Mesendoderm (in vitro differentiated cells): ENCODE data around the gene CORO2B.

Experiments used
- DNase-seq: peaks from one replicate; pipeline ENCODE4 v3.0.0; 2013
- H2AK5ac ChIP-seq: 2 replicates; pipeline ENCODE4 v1.6.1; 2013; ENCODE audit warnings: low read length, inconsistent platforms
- H2BK120ac ChIP-seq: 2 replicates; pipeline ENCODE4 v1.6.1; 2013; ENCODE audit warnings: low read depth, mild to moderate bottlenecking, low read length, moderate library complexity, mixed read lengths
- H2BK15ac ChIP-seq: replicated peaks from 2 replicates; pipeline ENCODE4 v1.6.1; 2013; ENCODE audit warnings: low read depth, mild to moderate bottlenecking, moderate library complexity
- H2BK5ac ChIP-seq: 2 replicates; pipeline ENCODE4 v1.6.1; 2013; ENCODE audit warnings: low read length, inconsistent platforms
- H3K18ac ChIP-seq: 2 replicates; pipeline ENCODE4 v1.6.1; 2013; ENCODE audit warnings: mild to moderate bottlenecking, low read length, mixed read lengths
- H3K23ac ChIP-seq: one replicate; pipeline ENCODE4 v1.6.1; 2013; ENCODE audit warnings: low read length
- H3K27ac ChIP-seq: 2 replicates; pipeline ENCODE4 v1.5.1; 2013; ENCODE audit warnings: low read depth, mild to moderate bottlenecking, inconsistent platforms, low read length, moderate library complexity
- H3K27me3 ChIP-seq: 2 replicates; pipeline ENCODE4 v1.6.1; 2013; ENCODE audit warnings: low read length, control low read depth, mild to moderate bottlenecking, inconsistent platforms; ENCODE audit not compliant: insufficient read depth, poor library complexity
- H3K36me3 ChIP-seq: 2 replicates; pipeline ENCODE4 v1.6.1; 2013; ENCODE audit warnings: low read length, inconsistent platforms; ENCODE audit not compliant: control insufficient read depth, insufficient read depth
- H3K4ac ChIP-seq: one replicate; pipeline ENCODE4 v1.6.1; 2013; ENCODE audit warnings: low read depth, mild to moderate bottlenecking, low read length, moderate library complexity
- H3K4me1 ChIP-seq: 2 replicates; pipeline ENCODE4 v1.6.1; 2013; ENCODE audit warnings: low read depth, low read length, inconsistent platforms; ENCODE audit not compliant: control insufficient read depth
- H3K4me2 ChIP-seq: 2 replicates; pipeline ENCODE4 v1.6.1; 2013; ENCODE audit warnings: low read length
- H3K4me3 ChIP-seq: 2 replicates; pipeline ENCODE4 v1.5.1; 2013; ENCODE audit warnings: mild to moderate bottlenecking, low read length
- H3K56ac ChIP-seq: one replicate; pipeline ENCODE4 v1.6.1; 2013; ENCODE audit warnings: low read length
- H3K79me1 ChIP-seq: 2 replicates; pipeline ENCODE4 v1.6.1; 2013; ENCODE audit warnings: low read length, inconsistent platforms
- H3K79me2 ChIP-seq: 2 replicates; pipeline ENCODE4 v1.6.1; 2013; ENCODE audit warnings: mild to moderate bottlenecking, low read length; ENCODE audit not compliant: control insufficient read depth, insufficient read depth
- H3K9ac ChIP-seq: 2 replicates; pipeline ENCODE4 v1.6.1; 2013; ENCODE audit warnings: low read length, inconsistent platforms
- H4K5ac ChIP-seq: one replicate; pipeline ENCODE4 v1.6.1; 2013; ENCODE audit warnings: low read length
- H4K8ac ChIP-seq: one replicate; pipeline ENCODE4 v1.6.1; 2013; ENCODE audit warnings: low read depth, mild to moderate bottlenecking, control low read depth, low read length, moderate library complexity
- WGBS: extraction: QIAGEN DNeasy Blood & Tissue Kit; methylation state at CpG from one replicate; pipeline ENCODE4 v1.1.7; 2013; ENCODE audit warnings: low lambda C conversion rate, missing lambda C conversion rate; ENCODE audit not compliant: insufficient coverage; ENCODE audit errors: extremely low coverage; 5-methylcytosine and 5-hydroxymethylcytosine counted together

Gene CORO2B

DNA sequence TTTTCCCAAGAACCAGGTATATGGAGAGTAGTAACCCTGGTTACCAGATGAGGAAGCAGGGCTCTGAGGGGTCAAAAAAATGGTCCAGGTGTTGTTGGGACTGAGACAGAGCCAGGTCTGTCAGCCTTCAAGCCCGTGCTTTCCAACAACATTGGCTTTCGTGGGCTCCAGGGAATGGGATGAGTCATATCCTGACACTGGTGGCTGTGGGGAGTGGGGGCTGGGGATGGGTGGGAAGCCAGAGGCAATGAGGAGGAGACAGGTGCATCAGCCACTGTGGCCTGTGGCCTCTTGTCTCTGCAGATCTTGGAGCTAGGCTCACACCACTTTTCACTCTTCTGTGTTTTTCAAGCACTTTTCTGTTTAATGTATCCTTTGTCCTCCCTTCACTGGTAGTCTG, 38.2 kb downstream of the CORO2B start:
- WGBS, result no CpG with 5 or more reads among the region's 2 CpGs
- peaks cover 5% of the 10 kb centered on the region for H3K4me1 ChIP-seq

DNA sequence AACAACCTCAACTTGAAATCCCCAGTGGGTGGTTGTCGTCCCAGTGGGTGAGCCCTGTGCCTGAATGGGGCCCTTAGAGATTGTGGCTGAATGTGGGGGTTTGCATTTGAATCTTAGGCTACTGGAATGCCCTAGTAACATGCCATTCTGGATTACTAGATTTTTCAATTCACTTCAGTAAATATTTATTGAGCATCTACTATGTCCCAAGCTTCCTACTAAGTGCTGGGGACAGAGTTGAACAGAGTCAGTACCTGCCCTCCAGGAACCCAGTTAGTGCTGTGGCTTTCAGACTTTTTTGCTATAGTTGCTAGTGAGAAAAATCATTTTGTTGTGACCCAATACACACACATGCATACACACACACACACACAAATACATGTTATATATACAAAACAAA, 39.0 kb downstream of the CORO2B start:
- no peak overlapping the region for H3K4me2 ChIP-seq
- no peak overlapping the region for H3K23ac ChIP-seq
- no peak overlapping the region for H3K27ac ChIP-seq
- H3K4me3 ChIP-seq, result no peak overlapping the region
- no peak overlapping the region for H3K4ac ChIP-seq
- no peak overlapping the region for H3K56ac ChIP-seq
- H3K9ac ChIP-seq, result no peak overlapping the region
- no peaks in the 10 kb centered on the region for H3K27me3 ChIP-seq
- H4K5ac ChIP-seq, result no peak overlapping the region
- WGBS, result no CpG with 5 or more reads among the region's 1 CpG
- H4K8ac ChIP-seq, result no peak overlapping the region
- H2AK5ac ChIP-seq, result no peak overlapping the region
- H3K79me2 ChIP-seq, result no peaks in the 10 kb centered on the region
- H3K4me1 ChIP-seq, result peaks cover 5% of the 10 kb centered on the region
- no peak overlapping the region for H2BK15ac ChIP-seq
- no peak overlapping the region for H3K18ac ChIP-seq
- H2BK5ac ChIP-seq, result no peak overlapping the region
- no peaks in the 10 kb centered on the region for H3K36me3 ChIP-seq
- no peaks in the 10 kb centered on the region for H3K79me1 ChIP-seq
- no peak for DNase-seq
- no peak overlapping the region for H2BK120ac ChIP-seq

More for the DNA sequence above, 38.2 kb downstream of the CORO2B start:
- Histone ChIP-seq H4K8ac (no peak overlapping the region), H3K79me1 (no peaks in the 10 kb centered on the region), H3K4me2 (no peak overlapping the region), H2BK5ac (no peak overlapping the region), H3K79me2 (no peaks in the 10 kb centered on the region), H3K9ac (no peak overlapping the region), H3K27me3 (no peaks in the 10 kb centered on the region), H3K36me3 (no peaks in the 10 kb centered on the region), H3K4ac (no peak overlapping the region), H3K23ac (no peak overlapping the region), H3K4me3 (no peak overlapping the region), H3K27ac (no peak overlapping the region), H4K5ac (no peak overlapping the region), H2BK120ac (no peak overlapping the region), H2BK15ac (no peak overlapping the region), H2AK5ac (no peak overlapping the region), H3K56ac (no peak overlapping the region), H3K18ac (no peak overlapping the region)
- no peak for DNase-seq

DNA sequence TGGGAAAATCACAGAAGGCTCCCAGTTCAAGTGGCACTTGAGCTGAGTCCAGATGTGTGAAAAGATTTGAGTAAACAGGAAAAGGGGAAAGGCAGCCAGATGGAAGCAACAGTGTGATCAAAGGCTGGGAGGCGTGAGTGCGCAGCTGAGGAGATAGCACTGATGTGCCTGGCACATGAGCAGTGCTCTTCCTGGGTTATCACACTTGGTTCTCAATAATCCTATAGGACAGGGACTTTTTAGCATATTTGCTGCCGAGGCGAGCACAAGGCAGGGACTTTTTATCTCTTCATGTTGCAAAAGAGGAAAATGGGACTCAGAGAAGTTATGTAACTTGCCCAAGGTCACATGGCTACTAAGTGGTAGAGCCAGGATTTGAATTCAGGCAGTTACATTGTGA, 39.6 kb downstream of the CORO2B start:
- H3K56ac ChIP-seq, result no peak overlapping the region
- H3K27ac ChIP-seq, result no peak overlapping the region
- no peaks in the 10 kb centered on the region for H3K79me2 ChIP-seq
- no peak overlapping the region for H3K4me3 ChIP-seq
- H2BK120ac ChIP-seq, result no peak overlapping the region
- H2AK5ac ChIP-seq, result no peak overlapping the region
- H3K79me1 ChIP-seq, result no peaks in the 10 kb centered on the region
- no peak overlapping the region for H3K4ac ChIP-seq
- no peak overlapping the region for H4K8ac ChIP-seq
- H3K18ac ChIP-seq, result no peak overlapping the region
- H4K5ac ChIP-seq, result no peak overlapping the region
- H3K36me3 ChIP-seq, result no peaks in the 10 kb centered on the region
- H2BK5ac ChIP-seq, result no peak overlapping the region
- no peak overlapping the region for H3K9ac ChIP-seq
- H3K27me3 ChIP-seq, result no peaks in the 10 kb centered on the region
- no CpG with 5 or more reads among the region's 4 CpGs for WGBS
- H2BK15ac ChIP-seq, result no peak overlapping the region
- no peak overlapping the region for H3K4me2 ChIP-seq
- H3K23ac ChIP-seq, result no peak overlapping the region
- peaks cover 5% of the 10 kb centered on the region for H3K4me1 ChIP-seq
- peak; percentile 30 for DNase-seq

DNA sequence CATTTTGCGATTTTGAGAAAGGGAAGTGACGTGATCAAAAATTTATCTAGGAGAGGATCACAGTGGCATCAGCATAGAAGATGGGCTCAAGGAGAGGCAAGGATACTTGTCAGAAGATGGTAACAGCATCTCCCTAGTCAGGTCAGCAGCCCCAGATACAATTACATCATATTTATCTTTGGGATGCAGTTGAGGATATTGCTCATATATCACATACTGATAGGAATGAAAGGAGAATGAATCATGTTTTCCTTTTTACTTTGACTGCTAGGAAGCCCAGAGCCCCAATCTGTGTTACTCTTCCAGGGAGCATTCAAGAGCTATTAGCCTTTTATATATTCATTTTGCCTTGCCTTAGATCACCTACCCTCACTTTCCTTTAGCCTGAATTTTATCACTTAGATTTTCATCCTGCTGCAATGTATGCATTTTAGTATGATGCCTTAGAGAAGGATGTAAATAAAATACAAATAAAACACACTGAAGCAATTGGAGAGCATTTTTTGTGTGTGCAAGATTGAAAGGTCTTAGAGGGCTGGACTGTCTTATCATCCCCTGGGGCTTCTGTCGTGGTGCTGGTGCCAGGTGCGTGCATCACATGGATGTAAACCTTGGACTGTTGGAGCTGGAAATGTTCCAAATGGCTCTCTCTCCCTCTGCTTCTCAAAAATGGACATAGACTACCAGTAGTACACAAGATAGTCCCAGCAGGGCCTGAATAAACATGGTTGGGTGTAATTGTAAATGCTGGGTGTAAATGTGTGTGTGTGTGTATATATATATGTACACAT, 40.3 kb downstream of the CORO2B start:
- H4K5ac ChIP-seq, result no peak overlapping the region
- WGBS, result no CpG with 5 or more reads among the region's 4 CpGs
- no peak overlapping the region for H3K4ac ChIP-seq
- no peak overlapping the region for H2BK15ac ChIP-seq
- no peak overlapping the region for H2AK5ac ChIP-seq
- H3K4me2 ChIP-seq, result no peak overlapping the region
- no peak overlapping the region for H3K18ac ChIP-seq
- no peak overlapping the region for H2BK5ac ChIP-seq
- H3K79me1 ChIP-seq, result no peaks in the 10 kb centered on the region
- no peak overlapping the region for H3K4me3 ChIP-seq
- no peak overlapping the region for H2BK120ac ChIP-seq
- H3K27ac ChIP-seq, result no peak overlapping the region
- H3K27me3 ChIP-seq, result no peaks in the 10 kb centered on the region
- no peak overlapping the region for H3K9ac ChIP-seq
- H3K36me3 ChIP-seq, result no peaks in the 10 kb centered on the region
- peaks cover 5% of the 10 kb centered on the region for H3K4me1 ChIP-seq
- no peaks in the 10 kb centered on the region for H3K79me2 ChIP-seq
- DNase-seq, result no peak
- no peak overlapping the region for H3K56ac ChIP-seq
- no peak overlapping the region for H4K8ac ChIP-seq
- no peak overlapping the region for H3K23ac ChIP-seq

DNA sequence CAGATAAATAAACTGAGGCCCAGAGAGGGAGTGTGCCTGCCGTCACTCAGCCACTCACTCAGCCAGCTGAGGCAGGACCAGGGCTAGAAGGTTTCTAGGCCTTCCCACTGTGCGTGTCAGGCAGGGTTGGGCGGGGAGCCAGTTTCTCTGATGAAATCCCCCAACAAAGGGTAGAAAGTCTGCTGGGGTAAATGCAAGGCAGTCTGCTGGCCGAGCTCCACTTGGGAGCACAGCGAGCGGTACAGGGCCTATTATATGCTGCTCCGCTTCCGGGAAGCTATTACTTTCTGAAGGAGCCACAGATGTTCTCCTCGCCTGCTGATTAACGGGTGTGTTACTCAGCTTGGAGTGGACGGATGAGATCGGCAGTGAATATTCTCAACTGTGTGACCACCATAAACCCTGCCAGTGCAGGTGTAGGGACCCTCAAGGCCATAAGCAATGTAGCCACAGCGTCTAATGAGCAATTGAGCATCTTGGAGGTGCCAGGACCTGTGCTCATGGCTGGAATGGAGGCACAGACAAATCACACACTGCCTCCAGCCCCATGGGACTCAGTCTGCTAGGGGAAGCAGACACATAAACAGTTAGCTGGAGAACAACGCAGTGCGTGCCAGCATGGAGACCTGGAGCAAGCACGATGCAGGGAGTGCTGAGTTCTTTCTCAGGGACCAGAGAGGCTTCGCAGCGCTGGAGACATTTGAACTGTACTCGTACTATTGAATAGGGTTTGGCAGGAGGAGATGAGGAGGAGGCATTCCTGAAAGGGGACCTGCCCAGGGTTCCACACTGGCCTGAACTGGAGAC, 42.1 kb downstream of the CORO2B start:
- no peak overlapping the region for H3K23ac ChIP-seq
- H4K8ac ChIP-seq, result no peak overlapping the region
- no peaks in the 10 kb centered on the region for H3K79me2 ChIP-seq
- no peak overlapping the region for H3K56ac ChIP-seq
- H2AK5ac ChIP-seq, result no peak overlapping the region
- no peak overlapping the region for H4K5ac ChIP-seq
- H3K9ac ChIP-seq, result no peak overlapping the region
- H3K27me3 ChIP-seq, result no peaks in the 10 kb centered on the region
- H2BK5ac ChIP-seq, result no peak overlapping the region
- H3K18ac ChIP-seq, result no peak overlapping the region
- H3K4ac ChIP-seq, result no peak overlapping the region
- H3K36me3 ChIP-seq, result no peaks in the 10 kb centered on the region
- H3K4me1 ChIP-seq, result peaks cover 2% of the 10 kb centered on the region
- H2BK120ac ChIP-seq, result no peak overlapping the region
- H3K4me2 ChIP-seq, result no peak overlapping the region
- WGBS, result no CpG with 5 or more reads among the region's 19 CpGs
- H2BK15ac ChIP-seq, result no peak overlapping the region
- no peak overlapping the region for H3K27ac ChIP-seq
- no peaks in the 10 kb centered on the region for H3K79me1 ChIP-seq
- no peak overlapping the region for H3K4me3 ChIP-seq
- DNase-seq, result no peak
